HCT116 (cell line): ENCODE results near the gene GRM5. TPM values are rescaled to one million over a fixed set of nuclear protein-coding genes. Genes with fewer than 3 reads are reported as not detected.

ENCODE experiments used
- ATAC-seq: fragments of 200-7000 bp; cut with Tn5 transposase; 2 replicates; pipeline ENCODE4 v1.9.1; 2020; ENCODE audit warnings: mild to moderate bottlenecking, moderate library complexity
- BruUV-seq: library from RNA; stranded (reverse); fragments of 400-500 nt; replicated peaks from 2 replicates; lab custom pipeline; 2021; lab: Mats Ljungman, UMichigan
- CTCF ChIA-PET: fragments of 300-600 bp; sonication (Branson Sonifier 250); formaldehyde crosslinking; loops from one replicate; lab custom pipeline; 2021; ENCODE audit warnings: antibody characterized with exemption; lab: Charles Lee
- POLR2A ChIA-PET: fragments of 300-600, 350-600 bp; sonication (Branson Sonifier 250); formaldehyde crosslinking; loops from one replicate; lab custom pipeline; 2021; ENCODE audit warnings: antibody characterized with exemption; lab: Charles Lee
- RAD21 ChIA-PET, 2 experiments: fragments of 300-600 bp; sonication (Branson Sonifier 250); formaldehyde crosslinking; loops; one replicate each; lab custom pipeline; 2023; ENCODE audit warnings: low total read pairs in 2 of 2; ENCODE audit not compliant: uncharacterized antibody in 2 of 2, unreplicated experiment in 2 of 2, low non-redundant PET in 1 of 2; lab: Charles Lee
- DNase-seq: peaks from one replicate; pipeline ENCODE4 v3.0.0-alpha.2; 2010; ENCODE audit warnings: low read depth, low spot score
- H2AFZ ChIP-seq: fragments of 200-600 bp; shearing (Covaris generic), sonication (generic); 2 replicates; pipeline ENCODE4 v1.6.1; 2017; ENCODE audit warnings: low read depth, mixed run types, mixed read lengths, antibody characterized with exemption, low read length; ENCODE audit not compliant: poor library complexity, severe bottlenecking
- H3K27ac ChIP-seq: 2 replicates; pipeline ENCODE4 v1.5.1; 2012; ENCODE audit warnings: low read depth, low read length
- H3K27me3 ChIP-seq: fragments of 200-600 bp; sonication (generic); 2 replicates; pipeline ENCODE4 v1.6.1; 2016; ENCODE audit warnings: mixed run types, low read length, mixed read lengths; ENCODE audit not compliant: insufficient read depth
- H3K36me3 ChIP-seq, 2 experiments: fragments of 200-500 bp in 1 of 2; fragments of 200-600 bp in 1 of 2; sonication (Bioruptor generic) in 1 of 2; sonication (generic) in 1 of 2; 2 replicates each; pipeline versions ENCODE4 v1.5.1 to v1.6.1; 2014 to 2016; ENCODE audit warnings: low read length in 2 of 2, inconsistent platforms in 1 of 2, mixed read lengths in 1 of 2, mixed run types in 1 of 2; ENCODE audit not compliant: insufficient read depth in 2 of 2, control insufficient read depth in 1 of 2
- H3K4me1 ChIP-seq, 2 experiments: fragments of 200-600 bp in 1 of 2; sonication (generic) in 1 of 2; 2 replicates each; pipeline versions ENCODE4 v1.5.1 to v1.6.1; 2012 to 2017; ENCODE audit warnings: low read length in 2 of 2, inconsistent platforms in 1 of 2, mild to moderate bottlenecking in 1 of 2, mixed read lengths in 1 of 2, mixed run types in 1 of 2, moderate library complexity in 1 of 2; ENCODE audit not compliant: insufficient read depth in 2 of 2, control insufficient read depth in 1 of 2
- H3K4me2 ChIP-seq: fragments of 200-600 bp; sonication (generic); 2 replicates; pipeline ENCODE4 v1.6.1; 2017; ENCODE audit warnings: mixed run types, low read length, mixed read lengths
- H3K4me3 ChIP-seq, 2 experiments: fragments of 200-600 bp in 1 of 2; sonication (generic) in 1 of 2; replicated peaks in 1 of 2; 2 replicates each; pipeline ENCODE4 v1.5.1; 2011 to 2016; ENCODE audit warnings: low read length in 2 of 2, control low read depth in 1 of 2, low read depth in 1 of 2, mild to moderate bottlenecking in 1 of 2, mixed read lengths in 1 of 2, mixed run types in 1 of 2
- H3K79me2 ChIP-seq: fragments of 200-600 bp; sonication (generic); 2 replicates; pipeline ENCODE4 v1.6.1; 2017; ENCODE audit warnings: mild to moderate bottlenecking, mixed run types, low read length, moderate library complexity, mixed read lengths; ENCODE audit not compliant: insufficient read depth
- H3K9ac ChIP-seq: fragments of 200-600 bp; sonication (generic); 2 replicates; pipeline ENCODE4 v1.6.1; 2016; ENCODE audit warnings: low read length, mixed read lengths
- H3K9me2 ChIP-seq: fragments of 200-600 bp; sonication (generic), shearing (Covaris generic); 2 replicates; pipeline ENCODE4 v1.6.1; 2017; ENCODE audit warnings: mixed run types, mild to moderate bottlenecking, moderate library complexity; ENCODE audit not compliant: insufficient read depth
- H3K9me3 ChIP-seq, 2 experiments: fragments of 200-500 bp in 1 of 2; fragments of 200-600 bp in 1 of 2; sonication (Bioruptor generic) in 1 of 2; sonication (generic) in 1 of 2; 2 replicates each; pipeline ENCODE4 v1.6.1; 2014 to 2017; ENCODE audit warnings: low read length in 2 of 2, mixed read lengths in 2 of 2, inconsistent platforms in 1 of 2, low read depth in 1 of 2, mild to moderate bottlenecking in 1 of 2, mixed run types in 1 of 2, moderate library complexity in 1 of 2; ENCODE audit not compliant: control insufficient read depth in 1 of 2, insufficient read depth in 1 of 2
- H4K20me1 ChIP-seq: fragments of 200-600 bp; sonication (generic), shearing (Covaris generic); 2 replicates; pipeline ENCODE4 v1.6.1; 2017; ENCODE audit warnings: mixed run types, mild to moderate bottlenecking, moderate library complexity; ENCODE audit not compliant: insufficient read depth
- ATF3 ChIP-seq: IDR thresholded peaks from 2 replicates; pipeline ENCODE4 v1.6.1; 2012
- CBX3 ChIP-seq: IDR thresholded peaks from 2 replicates; pipeline ENCODE4 v1.6.1; 2012; ENCODE audit warnings: low read depth
- CTCF ChIP-seq, 3 experiments: fragments of 200-600 bp in 1 of 3; sonication (generic) in 1 of 3; IDR thresholded peaks in 2 of 3; conservative IDR thresholded peaks in 1 of 3; 2 replicates each; pipeline ENCODE4 v1.5.1; 2012 to 2017; ENCODE audit warnings: low read depth in 2 of 3, low read length in 2 of 3, antibody characterized with exemption in 1 of 3, borderline replicate concordance in 1 of 3, control low read depth in 1 of 3, mild to moderate bottlenecking in 1 of 3, mixed read lengths in 1 of 3, mixed run types in 1 of 3, moderate library complexity in 1 of 3; ENCODE audit not compliant: insufficient read depth in 1 of 3
- ELF1 ChIP-seq: IDR thresholded peaks from 2 replicates; pipeline ENCODE4 v1.6.1; 2012; ENCODE audit warnings: low read depth, borderline replicate concordance
- EZH2 ChIP-seq: fragments of 200-600 bp; sonication (generic); IDR thresholded peaks from 2 replicates; pipeline ENCODE4 v1.6.1; 2017; ENCODE audit warnings: antibody characterized with exemption, mixed run types
- EZH2phosphoT487 ChIP-seq: fragments of 200-600 bp; IDR thresholded peaks from 2 replicates; pipeline ENCODE4 v1.6.1; 2018; ENCODE audit warnings: antibody characterized with exemption, borderline replicate concordance
- FOSL1 ChIP-seq: IDR thresholded peaks from 2 replicates; pipeline ENCODE4 v1.6.1; 2012; ENCODE audit warnings: low read depth
- POLR2A ChIP-seq: IDR thresholded peaks from 2 replicates; pipeline ENCODE4 v1.7.0; 2011; ENCODE audit warnings: borderline replicate concordance; ENCODE audit not compliant: insufficient read depth, insufficient read length; ENCODE audit errors: extremely low read depth
- RAD21 ChIP-seq: IDR thresholded peaks from 2 replicates; pipeline ENCODE4 v1.6.1; 2012; ENCODE audit warnings: low read depth, mild to moderate bottlenecking
- REST ChIP-seq: IDR thresholded peaks from 2 replicates; pipeline ENCODE4 v1.6.1; 2012; ENCODE audit warnings: low read depth
- SIN3A ChIP-seq: IDR thresholded peaks from 2 replicates; pipeline ENCODE4 v1.6.1; 2012; ENCODE audit warnings: low read depth
- SP1 ChIP-seq: IDR thresholded peaks from 2 replicates; pipeline ENCODE4 v1.6.1; 2012; ENCODE audit warnings: low read depth
- SRF ChIP-seq: IDR thresholded peaks from 2 replicates; pipeline ENCODE4 v1.6.1; 2012; ENCODE audit warnings: low read depth
- TCF7L2 ChIP-seq: IDR thresholded peaks from 2 replicates; pipeline ENCODE4 v1.7.0; 2011; ENCODE audit warnings: borderline replicate concordance, inconsistent platforms; ENCODE audit not compliant: insufficient read depth, insufficient read length; ENCODE audit errors: extremely low read depth
- YY1 ChIP-seq: IDR thresholded peaks from 2 replicates; pipeline ENCODE4 v1.6.1; 2011; ENCODE audit warnings: low read length, low read depth, moderate library complexity, mild to moderate bottlenecking; ENCODE audit not compliant: insufficient replicate concordance; ENCODE audit errors: extremely low read depth
- ZBTB33 ChIP-seq: IDR thresholded peaks from 2 replicates; pipeline ENCODE4 v1.6.1; 2011; ENCODE audit warnings: mild to moderate bottlenecking, low read length, moderate library complexity; ENCODE audit not compliant: insufficient replicate concordance; ENCODE audit errors: extremely low read depth
- ZNF274 ChIP-seq: fragments of 200-500 bp; sonication (Bioruptor generic); IDR thresholded peaks from 2 replicates; pipeline ENCODE4 v1.6.1; 2014; ENCODE audit warnings: mild to moderate bottlenecking, low read depth, low read length, inconsistent platforms
- intact Hi-C: fragments of 100-400 bp; cut with micrococcal nuclease; formaldehyde crosslinking; loops from 2 replicates; pipeline ENCODE4 v1.10.0; 2022
- total RNA-seq: library from RNA; stranded (reverse); gene quantifications from one replicate; pipeline ENCODE4 v1.2.1, GENCODE V29; 2021; ENCODE audit not compliant: unreplicated experiment

GRM5 gene
- total RNA-seq, 1 experiment from 2014 or later = not detected

GRCh38 chr11:88555829-88556202 is 510.0 kb downstream of the GRM5 start:
- no peak overlapping the region; the same call in 1 of the 2 replicates for H3K27ac ChIP-seq
- ChIA-PET RAD21 (no interaction called here), CTCF (interaction anchor here (1.2 kb wide), 1 partner anchor 12 kb away, joined by 4 read pairs; no protein-coding TSS in a partner anchor), POLR2A (no interaction called here)
- H3K9me2 ChIP-seq = no peaks in the 10 kb centered on the region
- no peaks in the 10 kb centered on the region for H4K20me1 ChIP-seq
- H3K4me1 ChIP-seq = peaks cover 9 to 34% of the 10 kb centered on the region in 2 experiments; a peak in 3 of 4 replicates
- H3K9me3 ChIP-seq = no peaks in the 10 kb centered on the region
- no peaks in the 10 kb centered on the region for H3K27me3 ChIP-seq
- H3K36me3 ChIP-seq = no peaks in the 10 kb centered on the region
- H3K4me3 ChIP-seq = no peak overlapping the region
- ATAC-seq (no peak), DNase-seq (no peak)
- BruUV-seq = no TSS peak
- peak overlapping the region; percentile 91 for H2AFZ ChIP-seq
- TF ChIP-seq SIN3A (no peak), ZNF274 (no peak), CTCF (IDR thresholded peaks at IDR 0.05 in 2 of 3, conservative IDR thresholded peaks at IDR 0.05 in 1 of 3; ENCODE audit: borderline replicate concordance in 1 of 3, insufficient read depth in 1 of 3, low read depth in 2 of 3, low read length in 2 of 3) (no peak), ATF3 (no peak), RAD21 (no peak), SP1 (no peak), FOSL1 (no peak), TCF7L2 (no peak), SRF (no peak), ZBTB33 (no peak), YY1 (no peak), EZH2phosphoT487 (no peak), EZH2 (no peak), POLR2A (no peak), ELF1 (no peak), REST (no peak), CBX3 (no peak)
- peak overlapping the region; percentile 34; the same call in 1 of the 2 replicates for H3K9ac ChIP-seq
- intact Hi-C loops = loop anchor here (10.0 kb wide), 1 partner anchor 1059 kb away; no protein-coding TSS in a partner anchor
- H3K4me2 ChIP-seq = peak overlapping the region; percentile 69
- no peaks in the 10 kb centered on the region for H3K79me2 ChIP-seq
